ENCODE measurements around the gene KMT2B. TPM values are rescaled to one million over a fixed set of nuclear protein-coding genes. Genes with fewer than 3 reads are reported as not detected.

The KMT2B gene
- total and polyA plus RNA-seq, 2 of the 8 experiments (the other 6 are each of a cell fraction or from before 2014, with no cell fraction given) = 26.7 to 38.6 TPM

DNA sequence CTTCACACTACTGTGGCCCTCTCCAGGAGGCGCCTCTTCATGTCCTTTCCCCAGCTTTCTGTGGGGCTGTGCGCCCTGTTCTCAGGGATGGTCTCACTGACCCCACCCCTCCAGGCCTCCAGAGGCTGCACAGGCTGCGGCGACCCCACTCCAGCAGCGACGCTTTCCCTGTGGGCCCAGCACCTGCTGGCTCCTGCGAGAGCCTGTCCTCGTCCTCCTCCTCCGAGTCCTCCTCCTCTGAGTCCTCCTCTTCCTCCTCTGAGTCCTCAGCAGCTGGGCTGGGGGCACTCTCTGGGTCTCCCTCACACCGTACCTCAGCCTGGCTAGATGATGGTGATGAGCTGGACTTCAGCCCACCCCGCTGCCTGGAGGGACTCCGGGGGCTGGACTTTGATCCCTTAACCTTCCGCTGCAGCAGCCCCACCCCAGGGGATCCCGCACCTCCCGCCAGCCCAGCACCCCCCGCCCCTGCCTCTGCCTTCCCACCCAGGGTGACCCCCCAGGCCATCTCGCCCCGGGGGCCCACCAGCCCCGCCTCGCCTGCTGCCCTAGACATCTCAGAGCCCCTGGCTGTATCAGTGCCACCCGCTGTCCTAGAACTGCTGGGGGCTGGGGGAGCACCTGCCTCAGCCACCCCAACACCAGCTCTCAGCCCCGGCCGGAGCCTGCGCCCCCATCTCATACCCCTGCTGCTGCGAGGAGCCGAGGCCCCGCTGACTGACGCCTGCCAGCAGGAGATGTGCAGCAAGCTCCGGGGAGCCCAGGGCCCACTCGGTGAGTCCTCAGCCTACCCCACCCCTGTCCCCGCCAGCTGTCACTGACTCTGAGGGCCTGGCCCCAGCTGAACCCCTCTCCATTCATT lies 68.7 kb downstream of the KMT2B start:
- ChIA-PET CTCF (ENCODE audit: partially characterized antibody) (interaction anchor here (0.7 to 3.8 kb wide), 7 partner anchors 9 to 124 kb away, joined by 3 to 13 read pairs (median 3); no protein-coding TSS in a partner anchor), POLR2A (ENCODE audit: partially characterized antibody) (interaction anchor here (0.6 kb wide), 1 partner anchor 41 kb away, joined by 3 read pairs; the partner anchor contains the start of genes PSENEN and U2AF1L4)
- no peak for DNase-seq (ENCODE audit: low read depth in 1 of 2, low spot score in 2 of 2)
- TF ChIP-seq JUND (IDR thresholded peaks at IDR 0.05; ENCODE audit: low read length) = no peak

More for the DNA sequence above, 68.7 kb downstream of the KMT2B start:
- H3K14ac ChIP-seq (ENCODE audit: insufficient read length) = no peak overlapping the region
- no peak overlapping the region for H3K4me3 ChIP-seq (ENCODE audit: extremely low read depth in 1 of 4, insufficient read depth in 2 of 4, low read depth in 3 of 4, low read length in 4 of 4)
- H3K27me3 ChIP-seq (replicated peaks in 1 of 4; ENCODE audit: control insufficient read depth in 3 of 4, extremely low read depth in 1 of 4, insufficient read depth in 3 of 4, low read length in 3 of 4) = no peaks in the 10 kb centered on the region; a peak in 1 of 7 replicates
- no peak overlapping the region for H2AFZ ChIP-seq (ENCODE audit: low read length)
- H3K4me2 ChIP-seq (ENCODE audit: insufficient read depth in 1 of 2, low read depth in 2 of 2, low read length in 2 of 2) = no peak overlapping the region; a peak in 1 of 4 replicates
- no peak overlapping the region for H3K56ac ChIP-seq (replicated peaks; ENCODE audit: insufficient read length, low read depth, low read length)
- peaks cover 11% of the 10 kb centered on the region for H3K23me2 ChIP-seq (ENCODE audit: low read depth, low read length)
- no peak overlapping the region for H2BK12ac ChIP-seq (ENCODE audit: low read depth, low read length)
- H3K36me3 ChIP-seq (ENCODE audit: control insufficient read depth in 2 of 4, insufficient read depth in 4 of 4, low read length in 3 of 4) = no peaks in the 10 kb centered on the region
- peaks cover 3 to 14% of the 10 kb centered on the region in 2 experiments for H4K20me1 ChIP-seq (replicated peaks in 1 of 2; ENCODE audit: control insufficient read depth in 1 of 2, insufficient read depth in 2 of 2, low read length in 2 of 2)
- H3K79me2 ChIP-seq (ENCODE audit: control insufficient read depth in 1 of 2, insufficient read depth in 2 of 2, low read length in 2 of 2) = no peaks in the 10 kb centered on the region
- no peak for FAIRE-seq
- no peak overlapping the region for H3K9ac ChIP-seq (replicated peaks in 1 of 4; ENCODE audit: extremely low read depth in 1 of 4, low read depth in 3 of 4, low read length in 3 of 4)
- peaks cover 0 to 11% (median 6%) of the 10 kb centered on the region in 4 experiments; a peak in 6 of 7 replicates for H3K4me1 ChIP-seq (replicated peaks in 1 of 4; ENCODE audit: control insufficient read depth in 3 of 4, insufficient read depth in 4 of 4, low read length in 3 of 4)
- no peak overlapping the region for H4K91ac ChIP-seq (replicated peaks; ENCODE audit: insufficient read length, low read length)
- no peak overlapping the region for H2BK5ac ChIP-seq (ENCODE audit: low read depth, low read length)
- H2BK15ac ChIP-seq (ENCODE audit: low read length) = no peak overlapping the region
- H3K4ac ChIP-seq (replicated peaks; ENCODE audit: insufficient read length, low read depth, low read length) = no peak overlapping the region
- H3K27ac ChIP-seq (ENCODE audit: low read depth, low read length) = no peak overlapping the region
- H2BK20ac ChIP-seq (ENCODE audit: low read length) = no peak overlapping the region
- 0 out of 2 replicates have a peak overlapping the region, but pooled peaks have one; percentile 53 for H2AK5ac ChIP-seq (ENCODE audit: low read depth, low read length)
- no peak overlapping the region for H4K8ac ChIP-seq (ENCODE audit: extremely low read depth, insufficient read depth, low read length)
- no peak overlapping the region for H2BK120ac ChIP-seq (replicated peaks; ENCODE audit: low read depth, low read length)
- no peaks in the 10 kb centered on the region for H3K9me3 ChIP-seq (ENCODE audit: insufficient read depth in 2 of 2, low read depth in 1 of 2, low read length in 1 of 2)
- H3K23ac ChIP-seq (ENCODE audit: insufficient read length) = no peak overlapping the region
- H3K18ac ChIP-seq (ENCODE audit: extremely low read depth, low read length) = no peak overlapping the region
- whole genome bisulfite sequencing, 2 experiments (ENCODE audit: extremely low coverage in 1 of 2, insufficient coverage in 1 of 2, insufficient read length in 1 of 2, insufficient replicate concordance in 2 of 2, low coverage in 1 of 2, low lambda C conversion rate in 2 of 2, missing lambda C conversion rate in 1 of 2) = 89% methylated on average over 25 of the region's 31 CpGs; no CpG with 5 or more reads in 1 of the 2 experiments
- no peak overlapping the region for H4K5ac ChIP-seq (ENCODE audit: insufficient read length, low read depth, low read length)
- no peaks in the 10 kb centered on the region for H3K79me1 ChIP-seq (ENCODE audit: low read depth, low read length)

Data from H1 (cell line).